GM18519 (cell line): ENCODE results near the gene RPAP3.

Source experiments
- ATAC-seq: cut with Tn5 transposase; IDR thresholded peaks from one replicate; pipeline ENCODE4 v1.9.1; 2021; ENCODE audit warnings: mild to moderate bottlenecking, moderate library complexity; ENCODE audit not compliant: unreplicated experiment, low FRiP score

RPAP3 gene

DNA sequence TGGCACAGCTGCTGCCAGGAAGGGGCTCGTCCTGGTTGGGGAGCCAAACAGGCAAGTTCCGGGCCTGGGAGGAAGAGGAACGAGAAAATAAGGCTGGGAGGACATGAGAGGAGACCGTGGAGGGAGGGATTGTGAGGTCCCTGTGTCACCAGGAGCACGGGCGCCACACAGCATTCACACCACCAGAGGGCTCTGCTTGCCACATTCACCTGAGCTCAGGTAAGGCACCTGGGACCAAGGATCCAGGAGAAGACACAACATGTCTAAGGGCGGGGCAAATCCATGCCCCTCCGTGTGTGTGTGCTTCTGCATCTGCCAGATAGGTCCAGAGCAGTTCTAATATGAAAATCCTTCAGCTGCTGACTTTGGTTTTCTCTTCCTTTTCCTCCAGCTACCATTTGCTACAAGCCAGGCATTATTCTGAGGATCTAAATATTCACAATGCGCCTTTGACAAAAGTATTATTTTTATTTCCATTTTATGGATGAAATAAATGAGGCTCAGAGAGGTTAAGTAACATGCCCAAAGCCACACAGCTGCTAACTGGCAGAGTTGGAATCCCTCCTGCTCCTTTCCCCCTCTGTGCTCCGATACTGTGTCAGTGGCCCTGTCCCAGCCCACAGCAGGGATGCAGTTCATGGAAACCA is 38.3 kb upstream of the RPAP3 start:
- no peak for ATAC-seq

DNA sequence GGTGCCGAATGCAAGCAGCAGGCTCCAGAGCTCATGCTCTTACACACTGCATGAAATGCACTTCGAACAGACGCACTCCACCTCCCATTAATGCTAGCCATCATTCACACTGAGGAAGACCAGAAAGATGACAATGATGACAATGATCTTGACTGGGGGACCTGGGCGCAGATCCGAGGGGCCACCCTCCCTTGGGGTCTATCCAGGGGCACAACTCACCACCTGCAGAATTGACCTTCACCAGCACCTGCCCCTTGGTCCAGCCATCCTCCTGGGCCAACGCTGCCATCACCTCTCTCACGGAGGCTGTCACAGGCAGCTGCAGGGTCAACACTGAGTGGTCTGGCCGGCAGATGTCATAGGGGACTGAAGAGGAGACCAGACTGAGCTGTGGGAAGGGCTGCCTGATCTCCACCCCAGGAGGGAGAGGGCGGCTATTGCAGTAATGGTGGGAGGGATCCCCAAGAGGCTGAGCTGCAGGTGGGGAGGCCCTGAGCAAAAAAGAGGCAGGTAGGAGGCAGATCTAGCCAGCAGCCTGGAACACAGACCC is 37.6 kb upstream of the RPAP3 start:
- no peak for ATAC-seq

DNA sequence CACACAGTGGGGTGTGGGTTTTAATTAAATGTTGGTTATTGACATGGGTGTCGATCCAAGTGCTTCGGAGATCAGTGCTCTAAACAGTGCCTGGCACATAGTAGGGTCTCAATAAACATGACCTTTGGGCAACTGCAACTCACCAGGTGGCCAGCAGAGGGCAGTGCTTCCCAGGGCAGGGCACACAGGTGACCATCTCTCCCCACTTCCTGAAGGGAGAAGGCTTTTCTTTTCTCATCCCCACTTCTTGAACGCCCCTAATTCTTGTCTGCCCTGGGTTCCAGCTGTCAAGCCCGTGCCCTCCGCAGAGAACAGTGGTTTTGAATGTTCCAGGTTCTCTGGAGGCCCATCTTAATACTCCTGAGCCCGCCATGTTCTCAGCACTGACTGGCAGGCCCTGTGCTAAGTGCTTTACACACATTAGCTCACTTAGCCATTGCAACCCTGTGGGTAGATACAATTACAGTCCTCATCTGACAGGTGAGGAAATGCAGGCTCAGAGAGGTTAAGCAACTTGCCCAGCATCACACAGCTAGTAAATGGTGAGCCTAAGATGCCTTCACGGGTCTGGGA is 36.5 kb upstream of the RPAP3 start:
- ATAC-seq, result no peak

DNA sequence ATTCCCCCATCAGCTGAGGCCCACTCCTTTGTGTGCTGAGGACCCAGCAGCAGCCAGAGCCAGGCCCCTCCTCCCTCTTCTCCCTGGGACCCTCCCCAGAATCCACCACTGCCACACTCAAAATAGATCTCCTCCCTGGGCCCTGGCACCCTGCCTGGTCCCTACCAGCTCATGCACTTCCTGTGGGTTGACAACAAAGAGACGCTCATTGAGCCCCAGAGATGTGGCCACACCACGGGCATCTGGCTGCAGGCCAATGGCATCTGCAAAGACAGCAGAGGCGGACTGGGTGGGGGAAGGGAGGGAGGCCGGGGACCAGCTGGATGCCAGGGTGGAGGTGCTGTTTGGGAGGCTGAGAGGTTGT is 35.5 kb upstream of the RPAP3 start:
- no peak for ATAC-seq

DNA sequence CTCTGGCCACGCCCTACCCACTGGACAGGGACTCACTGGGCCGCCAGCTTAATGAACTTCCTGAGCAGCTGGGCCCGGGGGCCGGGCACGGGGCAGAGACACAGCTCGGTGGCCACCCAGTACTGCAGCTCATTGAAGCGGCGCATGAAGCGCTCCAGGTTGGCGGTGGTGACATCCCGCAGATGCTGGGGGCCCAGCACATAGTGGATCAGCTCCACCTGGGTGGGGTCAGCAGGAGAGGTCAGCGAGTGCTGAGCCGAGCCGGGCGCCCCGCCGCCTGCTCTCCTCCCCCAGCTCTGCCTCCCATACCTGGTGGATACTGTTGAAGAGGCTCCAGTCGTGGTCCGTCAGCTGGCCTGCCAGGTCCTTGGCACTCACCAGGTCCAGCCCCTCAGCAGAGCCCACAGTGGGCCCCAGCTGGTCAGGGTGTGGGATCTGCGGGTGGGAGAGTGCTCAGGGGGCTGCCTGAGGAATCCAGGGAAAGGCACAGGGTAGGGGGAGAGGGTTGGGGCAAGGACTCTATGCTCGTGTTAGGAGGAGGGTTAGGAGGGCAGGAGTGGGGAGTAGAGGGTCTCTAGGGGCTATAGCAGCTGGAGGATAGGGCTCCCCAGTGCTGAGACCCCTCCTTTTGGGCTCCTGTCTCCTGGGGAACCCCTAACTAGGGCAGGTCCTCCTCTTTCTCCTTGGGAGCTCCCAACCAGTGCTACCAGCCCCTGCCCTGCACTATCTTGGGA is 34.9 kb upstream of the RPAP3 start:
- no peak for ATAC-seq

DNA sequence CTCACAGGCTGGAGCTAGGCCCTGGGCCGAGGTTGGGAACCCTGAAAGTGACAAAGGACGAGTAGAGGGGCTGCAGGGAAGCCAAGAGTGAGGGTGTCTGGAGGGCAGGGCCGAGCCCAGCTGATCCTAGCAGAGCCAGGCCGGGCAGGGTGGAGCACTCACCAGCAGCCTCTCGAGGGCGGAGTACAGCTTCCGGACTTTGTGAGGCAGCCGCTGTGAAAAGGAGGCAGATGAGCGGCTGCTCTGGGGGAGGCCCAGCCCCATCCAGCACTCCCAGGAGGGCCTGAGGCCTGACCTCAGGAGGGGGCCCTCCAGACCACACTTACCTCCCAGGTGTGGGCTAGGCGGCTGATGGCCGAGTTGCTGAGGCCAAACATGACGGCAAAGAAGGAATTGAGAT is 34.1 kb upstream of the RPAP3 start:
- ATAC-seq, result no peak

DNA sequence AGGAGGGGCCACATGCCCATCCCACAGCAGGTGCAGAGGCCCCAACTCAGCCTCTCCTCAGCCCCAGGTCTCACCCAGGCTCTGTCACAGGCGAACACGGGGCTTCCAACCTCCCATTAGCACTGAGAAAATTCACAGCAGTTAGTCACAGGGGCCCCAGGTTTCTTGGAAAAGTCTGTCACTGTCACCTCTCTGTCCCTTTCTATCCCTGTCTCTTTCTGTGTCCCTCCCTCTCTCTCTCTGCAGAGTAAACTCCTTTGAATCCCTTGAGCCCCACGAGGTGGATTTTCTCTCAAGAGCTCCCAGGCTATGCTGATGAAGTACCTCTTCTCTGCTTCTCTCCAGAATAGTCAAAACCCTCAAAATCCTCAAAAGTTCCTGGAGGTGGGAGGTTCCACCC is 33.5 kb upstream of the RPAP3 start:
- no peak for ATAC-seq

DNA sequence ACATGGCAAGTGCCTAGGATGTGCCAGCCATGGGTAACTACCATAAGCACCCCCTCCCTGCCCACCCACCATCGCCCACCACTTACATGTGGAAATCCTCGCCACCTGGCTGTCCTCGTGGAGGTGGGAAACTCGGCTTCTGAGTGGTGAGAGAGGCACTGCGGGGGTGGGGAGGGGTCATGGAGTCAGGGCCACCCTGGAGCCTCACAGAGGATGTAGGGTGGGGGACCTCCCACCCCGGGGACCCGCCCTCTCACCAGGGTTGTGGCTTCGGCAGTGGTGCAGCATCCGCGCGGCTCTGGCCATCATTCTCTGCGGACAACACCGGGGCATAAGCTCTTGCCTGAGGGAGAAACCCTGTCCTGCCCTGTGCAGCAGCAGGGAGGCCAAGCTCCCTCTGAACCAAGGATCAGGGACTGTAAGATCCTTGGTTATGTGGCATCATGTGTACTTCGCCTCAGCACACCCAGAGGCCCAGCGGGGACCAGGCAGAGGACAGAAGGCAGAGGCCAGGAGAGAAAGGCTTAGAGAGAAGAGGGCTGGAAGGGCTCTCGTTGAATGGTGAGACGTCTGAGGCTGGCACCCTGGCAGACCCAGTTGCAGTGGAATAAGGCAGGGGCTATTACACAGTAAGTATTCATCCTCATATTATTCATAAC is 32.2 kb upstream of the RPAP3 start:
- ATAC-seq, result no peak

DNA sequence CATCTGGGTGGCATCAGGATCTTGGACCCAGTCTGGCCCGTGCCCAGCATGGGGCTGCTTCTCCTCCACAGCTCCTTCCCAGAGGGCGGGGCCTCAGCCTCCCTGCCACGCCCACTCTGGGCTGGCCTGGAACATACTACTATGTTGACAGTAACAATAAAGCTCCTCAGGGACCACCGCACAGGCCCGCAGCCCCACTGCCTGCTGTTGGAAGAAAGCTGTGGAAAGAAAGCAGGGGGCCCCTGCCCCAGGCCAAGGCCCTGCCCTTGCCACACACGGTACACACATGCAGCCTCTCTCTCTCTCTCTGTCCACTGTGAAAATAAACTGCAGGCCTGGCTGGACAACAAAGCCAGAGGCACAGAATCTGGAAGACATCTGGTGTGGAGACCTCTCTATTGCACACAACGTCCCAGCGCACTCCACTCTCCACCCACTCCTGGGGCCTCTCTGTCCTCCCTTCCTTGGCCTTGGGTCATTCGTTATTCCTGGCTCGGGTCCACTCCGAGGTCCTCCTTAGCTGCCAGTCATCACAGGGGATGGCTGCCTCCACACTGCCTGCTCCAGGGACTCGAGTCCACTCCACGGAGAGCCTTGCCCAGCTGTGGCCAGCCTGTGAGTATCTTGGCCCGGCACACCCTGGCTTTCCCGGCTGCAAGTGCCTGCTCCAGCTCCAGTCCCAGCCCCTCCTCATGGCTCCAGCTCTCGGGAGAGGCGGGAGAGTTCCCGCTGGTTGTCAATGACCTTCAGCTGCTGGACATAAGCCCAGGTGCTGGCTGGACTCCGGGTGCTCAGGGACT is 31.2 kb upstream of the RPAP3 start:
- ATAC-seq, result no peak

DNA sequence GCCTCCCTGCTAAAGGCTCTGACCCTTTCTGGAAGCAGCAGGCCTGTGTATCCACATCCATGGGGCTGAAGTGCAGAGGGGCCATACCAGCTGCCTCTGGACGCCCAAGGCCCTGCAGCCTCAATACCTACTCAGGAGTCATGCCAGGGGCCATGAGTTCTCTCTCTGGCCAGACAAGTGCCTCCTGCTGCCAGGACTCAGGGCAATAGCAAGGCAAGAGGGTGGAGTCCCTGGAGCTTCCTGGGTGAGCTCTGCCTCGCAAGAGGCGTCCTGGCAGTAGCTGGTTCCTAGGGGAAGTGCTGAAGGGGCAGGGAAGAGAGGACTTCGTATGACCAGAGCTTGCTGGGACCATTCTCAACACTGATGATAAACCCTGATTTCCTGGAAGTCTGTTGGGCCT is 30.4 kb upstream of the RPAP3 start:
- ATAC-seq, result no peak

DNA sequence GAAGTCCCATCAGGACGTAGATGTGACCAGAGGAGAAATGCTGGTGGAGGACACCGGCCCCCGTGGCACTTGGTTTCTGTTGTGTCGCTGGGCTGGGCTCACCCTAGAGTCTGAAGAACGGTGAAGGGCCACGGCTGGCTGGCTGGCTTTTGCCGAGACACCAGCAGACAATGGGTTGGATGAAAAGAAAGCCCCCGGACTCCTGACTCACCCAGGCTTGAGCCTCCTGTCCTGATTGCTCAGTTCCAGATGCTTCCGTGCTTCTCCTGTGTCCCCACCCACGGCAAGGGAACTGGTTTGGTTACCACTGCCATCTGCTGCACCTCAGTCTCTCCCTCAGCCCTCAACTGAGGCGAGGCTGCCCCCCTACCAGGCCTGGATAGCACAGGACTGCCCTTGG is 29.8 kb upstream of the RPAP3 start:
- no peak for ATAC-seq

DNA sequence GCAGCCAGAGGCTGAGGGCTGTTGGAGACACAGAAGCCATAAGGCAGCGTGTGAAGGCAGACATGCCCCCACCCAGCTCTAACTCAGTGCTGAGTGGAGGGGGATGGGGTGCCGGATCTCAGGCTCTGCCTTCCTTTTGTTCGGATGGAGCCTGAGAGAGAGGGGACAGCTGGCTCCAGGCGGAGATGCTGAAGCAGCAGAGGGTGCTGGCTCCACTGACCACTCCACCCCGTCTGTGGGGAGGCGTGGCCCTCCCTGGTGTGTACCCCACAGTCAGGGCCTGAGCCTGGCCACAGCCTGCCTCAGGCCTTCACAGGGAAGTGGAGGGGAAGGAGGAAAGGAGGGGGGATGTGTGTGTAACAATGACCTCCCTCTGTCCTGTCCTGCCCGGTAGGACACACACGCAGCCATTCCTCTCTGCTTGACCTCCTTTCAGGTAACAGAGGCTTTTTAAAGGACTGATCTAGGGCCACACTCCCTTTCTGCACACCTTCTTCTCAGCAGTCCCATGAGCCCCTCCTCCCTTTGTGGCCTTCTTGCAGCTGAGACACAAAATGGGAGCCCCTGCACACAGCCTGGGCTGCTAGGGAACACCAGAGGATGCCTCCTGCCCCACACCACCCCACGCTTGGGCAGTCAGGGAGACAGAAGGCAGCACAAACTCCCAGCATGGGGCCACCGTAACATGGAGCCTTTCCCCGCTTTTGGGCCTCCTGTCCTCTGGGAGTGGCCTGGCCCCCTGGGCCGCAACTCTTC is 29.1 kb upstream of the RPAP3 start:
- ATAC-seq, result no peak

DNA sequence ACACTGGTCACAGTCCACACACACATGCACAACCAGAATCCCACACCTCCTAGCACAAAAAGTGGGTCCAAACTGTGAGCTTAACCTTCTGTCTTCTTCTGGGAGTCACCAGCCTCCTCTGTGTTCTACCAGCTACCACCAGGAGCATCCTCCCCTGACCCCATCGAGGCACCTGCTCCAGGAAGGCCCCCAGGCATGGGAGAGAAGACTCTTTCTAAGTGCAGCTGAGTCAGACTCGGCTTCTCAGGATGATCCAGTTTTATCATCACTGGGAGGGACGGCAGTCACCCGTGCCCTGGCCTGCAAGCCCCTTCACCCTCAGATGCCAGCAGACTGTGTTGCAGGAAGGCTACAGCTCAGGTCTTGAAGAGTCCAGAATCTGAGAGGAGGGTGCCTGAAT is 27.3 kb upstream of the RPAP3 start:
- no peak for ATAC-seq

DNA sequence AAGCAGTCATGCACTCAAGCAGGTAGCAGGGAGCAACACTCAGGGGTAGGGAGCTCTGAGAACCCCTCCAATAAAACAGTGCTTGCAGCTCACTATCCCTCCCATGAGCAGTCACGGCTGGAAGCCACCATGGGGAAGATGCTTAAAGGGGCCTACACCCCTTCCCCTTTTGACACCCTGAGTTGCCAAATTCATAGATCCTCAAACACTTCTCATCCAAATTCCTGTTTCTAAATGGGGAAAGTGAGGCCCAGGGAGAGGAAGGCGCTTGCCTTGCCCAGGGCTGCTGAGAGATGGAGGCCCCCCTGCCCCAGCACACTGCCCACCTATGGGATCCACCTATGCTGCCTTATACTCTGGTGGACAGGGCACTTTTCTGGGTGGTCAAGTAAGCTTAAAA is 26.7 kb upstream of the RPAP3 start:
- ATAC-seq, result no peak

DNA sequence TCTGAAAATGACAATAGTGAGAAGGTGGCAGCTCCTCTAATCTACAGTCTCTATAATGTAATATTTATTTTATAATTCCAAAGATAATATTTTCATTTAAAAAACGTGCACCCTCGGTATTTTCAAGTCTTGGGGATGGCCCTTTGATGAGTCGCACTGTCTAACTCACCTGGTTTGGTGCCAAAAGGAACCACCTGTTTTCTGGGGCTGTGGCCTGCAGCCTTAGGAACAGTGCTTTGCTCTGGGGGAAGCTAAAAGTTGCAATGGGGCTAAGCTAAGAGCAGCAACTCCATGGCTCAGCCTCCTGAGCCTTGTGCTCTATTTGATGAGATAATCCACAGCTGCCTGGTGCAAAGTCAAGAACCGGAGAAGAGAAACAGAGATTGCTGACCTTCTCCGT is 25.9 kb upstream of the RPAP3 start:
- ATAC-seq, result no peak

DNA sequence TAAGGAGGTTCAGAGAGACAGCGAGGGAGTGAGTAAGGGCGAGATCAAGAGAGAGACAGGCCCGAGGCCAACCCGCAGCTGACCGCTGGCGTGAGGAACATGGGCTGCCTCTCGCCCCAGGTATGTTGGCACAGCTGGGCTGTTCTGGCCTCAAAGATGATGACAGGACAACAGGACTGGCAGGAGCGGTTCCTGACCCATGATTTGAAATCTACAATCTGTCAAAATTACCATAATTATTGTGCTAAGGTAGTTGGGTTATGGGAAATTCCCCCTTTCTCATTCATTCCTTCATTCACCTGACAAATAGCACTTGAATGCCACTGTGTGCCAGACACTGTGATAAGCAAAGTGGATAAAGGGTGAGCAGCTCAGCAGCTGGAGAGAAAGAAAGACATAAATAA is 24.5 kb upstream of the RPAP3 start:
- no peak for ATAC-seq

DNA sequence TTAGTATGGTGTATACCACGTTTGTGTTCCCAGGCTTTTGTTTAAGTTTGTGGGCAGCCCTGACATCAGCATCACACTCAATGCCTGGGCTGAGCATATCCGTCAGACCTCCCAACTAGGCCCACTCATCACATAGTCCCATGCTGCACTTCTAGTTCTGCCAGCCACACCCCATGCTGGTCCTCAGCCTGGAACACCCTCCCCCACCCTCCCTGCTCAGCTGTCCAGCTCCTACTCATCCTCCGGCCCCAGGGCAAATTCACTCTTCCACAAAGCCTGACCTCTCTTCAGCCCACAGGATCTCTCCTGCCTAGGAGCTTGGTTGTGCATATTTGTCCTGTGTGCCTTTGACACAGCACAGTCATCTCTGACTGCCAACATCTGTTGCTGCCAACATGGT is 23.4 kb upstream of the RPAP3 start:
- no peak for ATAC-seq

DNA sequence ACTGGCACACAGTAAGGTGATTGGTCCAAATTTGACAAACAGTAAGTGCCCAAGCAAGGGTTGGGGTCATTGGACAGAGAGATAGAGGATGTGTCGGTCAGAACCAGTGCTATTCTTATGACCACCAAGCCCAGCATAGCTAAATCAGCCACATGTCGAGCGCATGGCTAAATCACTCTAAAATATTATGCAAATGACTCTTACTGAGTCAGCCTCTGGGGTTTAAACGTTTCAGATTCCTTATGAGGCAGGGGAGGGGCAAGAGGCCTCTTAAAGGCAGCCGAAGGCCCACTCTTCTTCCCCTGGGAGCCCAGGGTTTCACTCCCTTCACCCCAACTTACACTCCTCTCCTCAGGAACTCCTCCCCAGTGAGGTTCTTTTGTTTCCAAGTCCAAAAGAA is 20.1 kb upstream of the RPAP3 start:
- peak; percentile 78 for ATAC-seq

DNA sequence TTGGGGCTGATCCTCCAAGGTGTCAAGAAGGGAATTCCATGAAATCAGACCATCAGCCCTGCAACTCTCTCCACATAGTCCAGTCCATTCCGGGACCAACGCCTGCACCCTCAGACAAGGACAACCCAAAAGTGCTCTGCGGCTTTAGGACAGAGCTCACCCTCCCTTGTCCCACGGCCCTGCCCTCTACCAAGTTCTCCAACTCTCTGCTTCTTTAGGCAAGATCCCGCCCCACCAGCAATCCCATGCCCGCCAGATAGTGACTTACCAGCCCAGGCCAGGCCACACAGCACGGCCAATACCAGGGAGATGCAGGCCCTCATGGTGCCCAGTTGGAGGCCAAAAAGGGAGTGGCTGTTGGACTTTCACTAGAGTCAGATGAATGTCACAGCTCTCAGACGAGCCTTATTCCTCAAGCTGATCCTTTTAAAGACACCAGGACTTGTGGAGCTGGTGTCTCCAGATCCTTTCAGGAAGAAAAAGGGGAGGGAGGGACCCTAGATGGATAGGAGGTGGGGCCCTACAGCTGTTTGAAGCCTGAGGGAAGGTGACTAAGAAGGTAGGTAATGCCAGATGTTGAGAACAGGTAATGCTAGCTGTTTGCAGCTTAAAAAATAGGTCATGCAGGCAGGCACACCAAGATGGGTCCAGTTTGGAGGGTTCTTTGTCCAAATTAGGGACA is 19.4 kb upstream of the RPAP3 start, which contains the start of gene ENDOU:
ENDOU (minus strand) TSS at position 400 of the 682 bp plus-strand sequence; CDS start at position 323, 77 bp downstream.
- no peak for ATAC-seq
